ENCODE data around the gene NHSL2.

The NHSL2 gene

GRCh38 chrX:71917621-71918343, 7.1 kb downstream of the NHSL2 start:
- Mint-ChIP-seq H3K4me1 (peaks cover 62% of the 10 kb centered on the region), H3K9me3 (peaks cover 43% of the 10 kb centered on the region), H3K36me3 (ENCODE audit: low read depth) (no peaks in the 10 kb centered on the region), H3K27me3 (ENCODE audit: low read depth, poor library complexity) (peaks cover 3% of the 10 kb centered on the region), H3K27ac (peak overlapping the region; percentile 97), H3K4me3 (peak overlapping the region; percentile 61)
- TF ChIP-seq CTCF (IDR thresholded peaks at IDR 0.05), result no peak
- DNase-seq, result peak; percentile 16

GRCh38 chrX:71919431-71919830, 8.8 kb downstream of the NHSL2 start:
- TF ChIP-seq CTCF (IDR thresholded peaks at IDR 0.05), result no peak
- no peaks in the 10 kb centered on the region for H3K36me3 Mint-ChIP-seq (ENCODE audit: low read depth)
- H3K27me3 Mint-ChIP-seq (ENCODE audit: low read depth, poor library complexity), result peaks cover 3% of the 10 kb centered on the region
- no peak for DNase-seq
- H3K4me1 Mint-ChIP-seq, result peaks cover 47% of the 10 kb centered on the region
- H3K9me3 Mint-ChIP-seq, result peaks cover 29% of the 10 kb centered on the region
- no peak overlapping the region for H3K4me3 Mint-ChIP-seq
- H3K27ac Mint-ChIP-seq, result no peak overlapping the region

GRCh38 chrX:71919886-71920285, 9.2 kb downstream of the NHSL2 start:
- H3K36me3 Mint-ChIP-seq (ENCODE audit: low read depth), result no peaks in the 10 kb centered on the region
- no peak overlapping the region for H3K27ac Mint-ChIP-seq
- TF ChIP-seq CTCF (IDR thresholded peaks at IDR 0.05), result no peak
- no peak overlapping the region for H3K4me3 Mint-ChIP-seq
- peaks cover 24% of the 10 kb centered on the region for H3K9me3 Mint-ChIP-seq
- DNase-seq, result no peak
- peaks cover 3% of the 10 kb centered on the region for H3K27me3 Mint-ChIP-seq (ENCODE audit: low read depth, poor library complexity)
- peaks cover 42% of the 10 kb centered on the region for H3K4me1 Mint-ChIP-seq

- no peak overlapping the region for H3K4me3 Mint-ChIP-seq
- H3K27me3 Mint-ChIP-seq (ENCODE audit: low read depth, poor library complexity), result no peaks in the 10 kb centered on the region
- no peak overlapping the region for H3K27ac Mint-ChIP-seq
- H3K9me3 Mint-ChIP-seq, result peaks cover 25% of the 10 kb centered on the region
- no peaks in the 10 kb centered on the region for H3K36me3 Mint-ChIP-seq (ENCODE audit: low read depth)
- no peak for DNase-seq
- H3K4me1 Mint-ChIP-seq, result peaks cover 26% of the 10 kb centered on the region
- TF ChIP-seq CTCF (IDR thresholded peaks at IDR 0.05), result no peak
These were observed 12.0 kb downstream of the NHSL2 start for GRCh38 chrX:71922686-71923085.

- no peak overlapping the region for H3K4me3 Mint-ChIP-seq
- peaks cover 18% of the 10 kb centered on the region for H3K4me1 Mint-ChIP-seq
- no peaks in the 10 kb centered on the region for H3K36me3 Mint-ChIP-seq (ENCODE audit: low read depth)
- H3K27me3 Mint-ChIP-seq (ENCODE audit: low read depth, poor library complexity), result no peaks in the 10 kb centered on the region
- no peak for DNase-seq
- no peak for TF ChIP-seq CTCF (IDR thresholded peaks at IDR 0.05)
- H3K9me3 Mint-ChIP-seq, result peaks cover 29% of the 10 kb centered on the region
- no peak overlapping the region for H3K27ac Mint-ChIP-seq
These were observed 12.9 kb downstream of the NHSL2 start for GRCh38 chrX:71923516-71923915.

- peaks cover 6% of the 10 kb centered on the region for H3K36me3 Mint-ChIP-seq (ENCODE audit: low read depth)
- H3K27me3 Mint-ChIP-seq (ENCODE audit: low read depth, poor library complexity), result no peaks in the 10 kb centered on the region
- H3K4me1 Mint-ChIP-seq, result no peaks in the 10 kb centered on the region
- no peak for DNase-seq
- peaks cover 44% of the 10 kb centered on the region for H3K9me3 Mint-ChIP-seq
- TF ChIP-seq CTCF (IDR thresholded peaks at IDR 0.05), result no peak
- no peak overlapping the region for H3K4me3 Mint-ChIP-seq
- no peak overlapping the region for H3K27ac Mint-ChIP-seq
These were observed 16.4 kb downstream of the NHSL2 start for GRCh38 chrX:71927040-71927439.
